WI38 (cell line): Measurements from ENCODE around the gene EFNA1.

ENCODE experiments used
- H3K4me3 ChIP-seq: 2 replicates; pipeline ENCODE4 v1.5.1; 2011; ENCODE audit warnings: low read depth, mild to moderate bottlenecking, control low read depth, low read length
- CTCF ChIP-seq: IDR thresholded peaks from 2 replicates; pipeline ENCODE4 v1.5.1; 2012; ENCODE audit warnings: low read depth, mild to moderate bottlenecking, control low read depth, low read length

Gene EFNA1

GRCh38 chr1:155179112-155180031 lies 51.7 kb downstream of the EFNA1 start:
- H3K4me3 ChIP-seq = no peak overlapping the region
- TF ChIP-seq CTCF = no peak

GRCh38 chr1:155181371-155182051 lies 53.8 kb downstream of the EFNA1 start:
- H3K4me3 ChIP-seq = no peak overlapping the region
- TF ChIP-seq CTCF = no peak

- no peak for TF ChIP-seq CTCF
- no peak overlapping the region for H3K4me3 ChIP-seq
These were observed 54.4 kb downstream of the EFNA1 start for GRCh38 chr1:155182052-155182550.

- no peak for TF ChIP-seq CTCF
- no peak overlapping the region for H3K4me3 ChIP-seq
These were observed 56.1 kb downstream of the EFNA1 start for GRCh38 chr1:155183775-155184221.

- TF ChIP-seq CTCF = no peak
- H3K4me3 ChIP-seq = no peak overlapping the region
These were observed 56.7 kb downstream of the EFNA1 start for GRCh38 chr1:155184351-155184811.
